Thyroid gland (tissue), 4 donors: Measurements from ENCODE around the gene GPR37. TPM values are rescaled to one million over a fixed set of nuclear protein-coding genes. Genes with fewer than 3 reads are reported as not detected.

Experiments used
- DNase-seq, 2 donors: peaks; one replicate each; pipeline ENCODE4 v3.0.0-alpha.2; 2019
- H3K27ac ChIP-seq, 3 donors: fragments of 200-600 bp; sonication (generic); 1 replicate in 2 of 3; 2 replicates in 1 of 3; pipeline ENCODE4 v1.5.1; 2016 to 2019; ENCODE audit warnings: mild to moderate bottlenecking in 1 of 3, moderate library complexity in 1 of 3
- H3K27me3 ChIP-seq: fragments of 200-600 bp; sonication (generic); one replicate; pipeline ENCODE4 v1.5.1; 2019
- H3K36me3 ChIP-seq, 2 donors: fragments of 200-600 bp; sonication (generic); one replicate each; pipeline ENCODE4 v1.5.1; 2016 to 2019
- H3K4me1 ChIP-seq, 2 donors: fragments of 200-600 bp; sonication (generic); one replicate each; pipeline ENCODE4 v1.5.1; 2017 to 2019
- H3K4me3 ChIP-seq, 3 donors: fragments of 200-600 bp; sonication (generic); replicated peaks in 1 of 3; 1 replicate in 2 of 3; 2 replicates in 1 of 3; pipeline ENCODE4 v1.5.1; 2016; ENCODE audit warnings: mild to moderate bottlenecking in 1 of 3
- H3K9me3 ChIP-seq: fragments of 200-600 bp; sonication (generic); one replicate; pipeline ENCODE4 v1.5.1; 2017
- POLR2A ChIP-seq, 2 donors: fragments of 450-650 bp; IDR thresholded peaks; one replicate each; pipeline ENCODE4 v1.6.1; 2017; ENCODE audit warnings: antibody characterized with exemption in 2 of 2, mild to moderate bottlenecking in 2 of 2, moderate library complexity in 1 of 2
- WGBS, 2 donors: methylation state at CpG; one replicate each; pipeline ENCODE4 v1.1.5; 2017; 5-methylcytosine and 5-hydroxymethylcytosine counted together
- intact Hi-C: fragments of 100-400 bp; cut with DNase I; formaldehyde crosslinking; loops from one replicate; pipeline ENCODE4 v1.15.1; 2023
- total RNA-seq, 4 donors: library from RNA; depleted of rRNA; stranded (reverse); fragments of >200 nt; gene quantifications; one replicate each; pipeline ENCODE4 v1.2.3, GENCODE V29; 2016
- TF ChIP-seq, protein P1 (sequence below), 6 experiments: fragments of 200-600 bp in 3 of 6; fragments of 450-650 bp in 3 of 6; sonication (generic) in 3 of 6; IDR thresholded peaks; one replicate each; pipeline ENCODE4 v1.5.1; 2016 to 2019; ENCODE audit warnings: antibody characterized with exemption in 6 of 6, mild to moderate bottlenecking in 2 of 6, inconsistent platforms in 1 of 6, moderate library complexity in 1 of 6

The GPR37 gene
- total RNA-seq, 4 donors from 2014 or later, result 0.13 to 0.22 (median 0.20) TPM; not detected in 1

DNA sequence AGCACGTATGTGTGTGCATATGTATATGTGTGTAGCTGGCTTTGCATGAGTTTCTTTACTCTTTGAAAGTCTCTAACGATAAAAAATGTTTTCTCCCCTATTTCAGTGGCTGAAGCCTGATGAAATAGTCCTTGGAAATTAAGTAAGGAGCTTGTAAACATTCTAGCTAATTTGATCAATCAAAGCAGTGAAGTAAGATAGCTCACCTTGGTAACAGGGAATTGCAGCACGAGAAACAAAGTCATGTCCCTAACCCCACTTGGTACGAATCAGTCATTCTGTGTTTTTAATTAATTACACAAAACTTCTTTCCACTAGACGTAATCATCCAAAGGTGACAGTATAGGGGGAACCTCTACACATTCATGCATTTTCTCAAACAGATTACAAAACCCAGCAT lies 41.5 kb downstream of the GPR37 start:
- intact Hi-C loops, result no loop called here
- Histone ChIP-seq H3K27me3 (no peaks in the 10 kb centered on the region), H3K27ac (no peak overlapping the region), H3K36me3 (no peaks in the 10 kb centered on the region), H3K4me3 (no peak overlapping the region), H3K9me3 (no peaks in the 10 kb centered on the region), H3K4me1 (no peaks in the 10 kb centered on the region)
- TF ChIP-seq, protein P1, sequence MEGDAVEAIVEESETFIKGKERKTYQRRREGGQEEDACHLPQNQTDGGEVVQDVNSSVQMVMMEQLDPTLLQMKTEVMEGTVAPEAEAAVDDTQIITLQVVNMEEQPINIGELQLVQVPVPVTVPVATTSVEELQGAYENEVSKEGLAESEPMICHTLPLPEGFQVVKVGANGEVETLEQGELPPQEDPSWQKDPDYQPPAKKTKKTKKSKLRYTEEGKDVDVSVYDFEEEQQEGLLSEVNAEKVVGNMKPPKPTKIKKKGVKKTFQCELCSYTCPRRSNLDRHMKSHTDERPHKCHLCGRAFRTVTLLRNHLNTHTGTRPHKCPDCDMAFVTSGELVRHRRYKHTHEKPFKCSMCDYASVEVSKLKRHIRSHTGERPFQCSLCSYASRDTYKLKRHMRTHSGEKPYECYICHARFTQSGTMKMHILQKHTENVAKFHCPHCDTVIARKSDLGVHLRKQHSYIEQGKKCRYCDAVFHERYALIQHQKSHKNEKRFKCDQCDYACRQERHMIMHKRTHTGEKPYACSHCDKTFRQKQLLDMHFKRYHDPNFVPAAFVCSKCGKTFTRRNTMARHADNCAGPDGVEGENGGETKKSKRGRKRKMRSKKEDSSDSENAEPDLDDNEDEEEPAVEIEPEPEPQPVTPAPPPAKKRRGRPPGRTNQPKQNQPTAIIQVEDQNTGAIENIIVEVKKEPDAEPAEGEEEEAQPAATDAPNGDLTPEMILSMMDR (IDR thresholded peaks at IDR 0.05), result no peak
- no peak for TF ChIP-seq POLR2A (IDR thresholded peaks at IDR 0.05)
- WGBS, 2 donors, result 79 to 82% methylated on average over 5 of the region's 5 CpGs
- DNase-seq, result no peak

DNA sequence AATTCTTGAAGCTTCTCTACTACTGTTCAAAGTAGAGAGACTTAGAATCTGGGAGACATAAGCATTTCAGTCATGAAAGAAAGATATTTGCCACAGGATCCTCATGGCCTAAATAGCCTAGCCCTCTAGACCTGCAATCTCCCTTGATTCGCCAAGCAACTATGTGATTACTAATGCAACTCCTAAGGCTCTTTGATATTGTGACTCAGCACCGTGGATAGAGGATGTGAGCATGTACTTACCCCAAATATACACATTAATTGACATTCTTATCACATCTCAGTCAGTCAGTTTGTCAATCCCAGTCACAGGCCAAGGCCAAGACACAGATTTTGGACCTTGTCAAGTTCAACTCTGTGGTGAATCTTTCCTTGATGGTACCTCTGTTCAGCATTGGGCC lies 42.6 kb downstream of the GPR37 start:
- Histone ChIP-seq H3K27ac (no peak overlapping the region), H3K4me1 (no peaks in the 10 kb centered on the region), H3K9me3 (no peaks in the 10 kb centered on the region), H3K36me3 (no peaks in the 10 kb centered on the region), H3K27me3 (no peaks in the 10 kb centered on the region), H3K4me3 (no peak overlapping the region)
- WGBS, 2 donors, result 82 to 86% methylated on average over 2 of the region's 2 CpGs
- no peak for DNase-seq
- intact Hi-C loops, result no loop called here
- TF ChIP-seq POLR2A (IDR thresholded peaks at IDR 0.05), result no peak
- TF ChIP-seq, protein P1 (IDR thresholded peaks at IDR 0.05), result no peak

DNA sequence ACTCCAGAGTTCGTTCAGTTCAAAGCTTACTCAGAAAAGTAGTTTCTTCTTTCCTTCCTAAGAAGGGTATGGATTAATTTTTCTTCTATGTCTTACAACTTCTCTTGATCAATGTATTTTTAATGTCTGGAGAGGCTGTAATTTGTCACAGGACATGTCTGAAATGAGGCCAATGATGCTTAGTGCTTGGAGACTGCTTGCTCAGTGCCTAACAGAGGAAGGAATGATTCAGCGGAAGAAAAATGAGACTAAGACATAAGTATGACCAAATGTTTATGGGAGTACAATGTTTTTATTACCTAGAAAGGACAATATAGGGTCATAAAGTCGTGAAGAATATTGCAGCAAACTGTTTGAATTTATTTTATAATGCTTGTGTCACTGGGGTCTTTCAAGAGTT lies 43.3 kb downstream of the GPR37 start:
- TF ChIP-seq, protein P1 (IDR thresholded peaks at IDR 0.05), result no peak
- no peak for TF ChIP-seq POLR2A (IDR thresholded peaks at IDR 0.05)
- intact Hi-C loops, result no loop called here
- Histone ChIP-seq H3K4me3 (no peak overlapping the region), H3K27me3 (no peaks in the 10 kb centered on the region), H3K36me3 (no peaks in the 10 kb centered on the region), H3K9me3 (no peaks in the 10 kb centered on the region), H3K4me1 (no peaks in the 10 kb centered on the region), H3K27ac (no peak overlapping the region)
- DNase-seq, result no peak
- WGBS, 2 donors, result 68 to 72% methylated on average over 3 of the region's 3 CpGs

DNA sequence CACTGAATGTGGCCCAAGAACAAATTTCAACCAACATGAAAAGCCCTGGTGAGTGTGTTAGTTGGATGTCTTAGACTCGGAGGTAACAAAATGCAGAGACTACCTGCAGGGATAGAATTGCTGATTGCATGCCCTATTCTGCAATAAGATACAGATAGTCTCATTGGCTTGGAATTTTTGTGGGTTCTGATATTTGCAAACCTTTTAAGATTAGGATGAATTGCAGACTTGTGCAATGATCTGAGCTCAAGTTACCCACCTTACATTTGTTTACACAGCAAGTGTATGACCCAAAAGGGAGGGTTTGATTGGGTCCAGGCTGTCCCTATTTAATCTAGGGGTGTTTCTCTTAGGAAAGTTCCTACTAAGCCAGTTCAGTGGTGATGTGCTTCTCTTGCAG lies 45.4 kb downstream of the GPR37 start:
- Histone ChIP-seq H3K27ac (no peak overlapping the region), H3K36me3 (no peaks in the 10 kb centered on the region), H3K9me3 (no peaks in the 10 kb centered on the region), H3K4me3 (no peak overlapping the region), H3K4me1 (no peaks in the 10 kb centered on the region), H3K27me3 (no peaks in the 10 kb centered on the region)
- DNase-seq, result no peak
- 33 to 59% methylated on average over 1 of the region's 1 CpG for WGBS, 2 donors
- intact Hi-C loops, result no loop called here
- no peak for TF ChIP-seq POLR2A (IDR thresholded peaks at IDR 0.05)
- TF ChIP-seq, protein P1 (IDR thresholded peaks at IDR 0.05), result no peak

DNA sequence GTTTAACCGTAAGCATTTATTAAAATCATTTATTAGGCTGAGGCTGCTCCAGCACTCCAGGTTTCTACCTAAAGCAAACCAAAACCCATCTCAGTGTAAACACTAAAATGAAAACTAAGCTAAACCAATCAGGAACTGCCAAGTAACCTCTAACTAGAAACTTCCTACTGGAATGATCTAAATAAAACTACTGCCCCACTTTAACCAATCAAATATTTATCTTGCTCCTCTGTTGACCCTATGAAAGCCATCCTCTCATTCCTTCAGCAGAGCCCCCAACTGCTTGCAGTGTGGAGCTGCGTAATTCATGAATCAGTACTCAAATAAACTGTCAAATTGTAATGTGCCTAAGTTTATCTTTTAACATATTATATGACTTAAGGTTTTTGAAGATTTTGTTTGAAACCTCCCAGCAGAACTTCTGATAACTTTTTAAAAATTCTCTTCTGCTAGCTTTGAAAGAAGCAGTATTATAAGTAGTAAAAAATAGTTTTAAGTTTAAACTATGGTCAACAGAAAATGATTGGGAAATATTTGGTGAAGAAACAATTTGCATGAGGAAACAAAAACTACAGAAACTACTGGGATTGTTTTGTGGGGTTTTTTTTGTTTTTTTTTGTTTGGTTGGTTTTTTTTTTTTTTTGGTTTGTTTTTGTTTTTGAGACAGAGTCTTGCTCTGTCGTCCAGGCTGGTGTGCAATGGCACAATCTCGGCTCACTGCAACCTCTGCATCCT lies 47.4 kb downstream of the GPR37 start:
- intact Hi-C loops, result no loop called here
- no peaks in the 10 kb centered on the region for H3K4me1 ChIP-seq
- no peak for TF ChIP-seq POLR2A (IDR thresholded peaks at IDR 0.05)
- TF ChIP-seq, protein P1 (IDR thresholded peaks at IDR 0.05), result no peak
- H3K9me3 ChIP-seq, result no peaks in the 10 kb centered on the region
- H3K4me3 ChIP-seq, result no peak overlapping the region
- no peaks in the 10 kb centered on the region for H3K27me3 ChIP-seq
- DNase-seq, result no peak
- 73 to 79% methylated on average over 4 of the region's 4 CpGs for WGBS, 2 donors
- H3K27ac ChIP-seq, result no peak overlapping the region
- no peaks in the 10 kb centered on the region for H3K36me3 ChIP-seq
